ENCODE measurements around the gene PPFIBP1. TPM values are rescaled to one million over a fixed set of nuclear protein-coding genes. Genes with fewer than 3 reads are reported as not detected.
A peak's percentile ranks its signal among the peaks of the same experiment; 100 is the strongest.

The PPFIBP1 gene
- total and polyA plus RNA-seq, 2 of the 13 experiments (the other 11 are each of a cell fraction or from before 2014, with no cell fraction given) = 16.2 to 21.8 TPM

- TF ChIP-seq, protein P1, sequence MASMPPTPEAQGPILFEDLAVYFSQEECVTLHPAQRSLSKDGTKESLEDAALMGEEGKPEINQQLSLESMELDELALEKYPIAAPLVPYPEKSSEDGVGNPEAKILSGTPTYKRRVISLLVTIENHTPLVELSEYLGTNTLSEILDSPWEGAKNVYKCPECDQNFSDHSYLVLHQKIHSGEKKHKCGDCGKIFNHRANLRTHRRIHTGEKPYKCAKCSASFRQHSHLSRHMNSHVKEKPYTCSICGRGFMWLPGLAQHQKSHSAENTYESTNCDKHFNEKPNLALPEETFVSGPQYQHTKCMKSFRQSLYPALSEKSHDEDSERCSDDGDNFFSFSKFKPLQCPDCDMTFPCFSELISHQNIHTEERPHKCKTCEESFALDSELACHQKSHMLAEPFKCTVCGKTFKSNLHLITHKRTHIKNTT (CRISPR knock-in tag; IDR thresholded peaks at IDR 0.05) = no peak
- TF ChIP-seq RFX3 (CRISPR knock-in tag; IDR thresholded peaks at IDR 0.05) = no peak
- no peak for TF ChIP-seq CHD2 (IDR thresholded peaks at IDR 0.05; ENCODE audit: low read depth, low read length)
- no peak for TF ChIP-seq SRY (CRISPR knock-in tag; IDR thresholded peaks at IDR 0.05)
- TF ChIP-seq, protein P2, sequence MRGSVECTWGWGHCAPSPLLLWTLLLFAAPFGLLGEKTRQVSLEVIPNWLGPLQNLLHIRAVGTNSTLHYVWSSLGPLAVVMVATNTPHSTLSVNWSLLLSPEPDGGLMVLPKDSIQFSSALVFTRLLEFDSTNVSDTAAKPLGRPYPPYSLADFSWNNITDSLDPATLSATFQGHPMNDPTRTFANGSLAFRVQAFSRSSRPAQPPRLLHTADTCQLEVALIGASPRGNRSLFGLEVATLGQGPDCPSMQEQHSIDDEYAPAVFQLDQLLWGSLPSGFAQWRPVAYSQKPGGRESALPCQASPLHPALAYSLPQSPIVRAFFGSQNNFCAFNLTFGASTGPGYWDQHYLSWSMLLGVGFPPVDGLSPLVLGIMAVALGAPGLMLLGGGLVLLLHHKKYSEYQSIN (CRISPR knock-in tag; IDR thresholded peaks at IDR 0.05; ENCODE audit: borderline replicate concordance) = no peak
- TF ChIP-seq GABPB1 (CRISPR knock-in tag; IDR thresholded peaks at IDR 0.05) = peak; percentile 56; the same call in 1 of the 2 replicates
- peak; percentile 97 for TF ChIP-seq ZNF644 (CRISPR knock-in tag; IDR thresholded peaks at IDR 0.05; ENCODE audit: low read depth)
- TF ChIP-seq DPF2 (CRISPR knock-in tag; IDR thresholded peaks at IDR 0.05; ENCODE audit: borderline replicate concordance, low read depth) = peak; percentile 95
- TF ChIP-seq JARID2 (CRISPR knock-in tag; IDR thresholded peaks at IDR 0.05; ENCODE audit: insufficient replicate concordance) = no peak
- TF ChIP-seq REXO4 (CRISPR knock-in tag; IDR thresholded peaks at IDR 0.05; ENCODE audit: borderline replicate concordance) = no peak
- TF ChIP-seq ZBTB10 (CRISPR knock-in tag; IDR thresholded peaks at IDR 0.05; ENCODE audit: borderline replicate concordance) = peak; percentile 58; the same call in 1 of the 2 replicates
- no peak for TF ChIP-seq ZNF569 (CRISPR knock-in tag; IDR thresholded peaks at IDR 0.05; ENCODE audit: borderline replicate concordance)
- TF ChIP-seq ZNF609 (CRISPR knock-in tag; IDR thresholded peaks at IDR 0.05; ENCODE audit: borderline replicate concordance) = peak; percentile 94
- TF ChIP-seq ZNF557 (CRISPR knock-in tag; IDR thresholded peaks at IDR 0.05) = 0 out of 2 replicates have a peak, but pooled peaks have one; percentile 73
- TF ChIP-seq, protein P3, sequence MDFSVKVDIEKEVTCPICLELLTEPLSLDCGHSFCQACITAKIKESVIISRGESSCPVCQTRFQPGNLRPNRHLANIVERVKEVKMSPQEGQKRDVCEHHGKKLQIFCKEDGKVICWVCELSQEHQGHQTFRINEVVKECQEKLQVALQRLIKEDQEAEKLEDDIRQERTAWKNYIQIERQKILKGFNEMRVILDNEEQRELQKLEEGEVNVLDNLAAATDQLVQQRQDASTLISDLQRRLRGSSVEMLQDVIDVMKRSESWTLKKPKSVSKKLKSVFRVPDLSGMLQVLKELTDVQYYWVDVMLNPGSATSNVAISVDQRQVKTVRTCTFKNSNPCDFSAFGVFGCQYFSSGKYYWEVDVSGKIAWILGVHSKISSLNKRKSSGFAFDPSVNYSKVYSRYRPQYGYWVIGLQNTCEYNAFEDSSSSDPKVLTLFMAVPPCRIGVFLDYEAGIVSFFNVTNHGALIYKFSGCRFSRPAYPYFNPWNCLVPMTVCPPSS (IDR thresholded peaks at IDR 0.05) = no peak
- TF ChIP-seq MIXL1 (CRISPR knock-in tag; IDR thresholded peaks at IDR 0.05) = peak; percentile 69
Measured at GRCh38 chr12:27549801-27550652, 26.0 kb downstream of the PPFIBP1 start (continued).
